HepG2 (cell line): ENCODE data around the gene VDR. TPM values are rescaled to one million over a fixed set of nuclear protein-coding genes. Genes with fewer than 3 reads are reported as not detected.

Source experiments
- ATAC-seq: fragments of 200-7000 bp; cut with Tn5 transposase; 3 replicates; pipeline ENCODE4 v1.9.1; 2020; ENCODE audit warnings: mild to moderate bottlenecking, moderate library complexity
- BruUV-seq: library from RNA; stranded (reverse); fragments of 400-500 nt; replicated peaks from 2 replicates; lab custom pipeline; 2021; lab: Mats Ljungman, UMichigan
- CTCF ChIA-PET: fragments of 300-600 bp; formaldehyde crosslinking; extraction: SDS; loops from one replicate; lab custom pipeline; 2021; ENCODE audit warnings: low total read pairs, inconsistent platforms, low intra/inter-chr PET ratio; lab: Yijun Ruan, JAX
- POLR2A ChIA-PET: fragments of 350-600 bp; sonication (Branson Sonifier 250); formaldehyde crosslinking; loops from one replicate; lab custom pipeline; 2020; ENCODE audit warnings: antibody characterized with exemption, inconsistent platforms; lab: Yijun Ruan, JAX
- DNase-seq: peaks from one replicate; pipeline ENCODE4 v3.0.0-alpha.2; 2015; ENCODE audit warnings: low spot score
- FAIRE-seq: peaks from 3 replicates; lab custom pipeline; 2011; peaks lifted over from hg19 to GRCh38; lab: Jason Lieb, UNC
- H2AFZ ChIP-seq: one replicate; pipeline ENCODE4 v1.6.1; 2011; ENCODE audit warnings: low read length, inconsistent platforms
- H3K27ac ChIP-seq: fragments of 300-600 bp; 3 replicates; pipeline ENCODE4 v1.8.0; 2011; ENCODE audit warnings: mixed run types, mild to moderate bottlenecking, mixed read lengths, low read length, inconsistent platforms; ENCODE audit not compliant: insufficient read depth; ENCODE audit errors: extremely low read length
- H3K27me3 ChIP-seq, 2 experiments: fragments of 200-600 bp in 1 of 2; 2 replicates in 1 of 2; 3 replicates in 1 of 2; pipeline versions ENCODE4 v1.6.0 to v1.8.0; 2011; ENCODE audit warnings: low read length in 2 of 2, mild to moderate bottlenecking in 2 of 2, moderate library complexity in 2 of 2, inconsistent platforms in 1 of 2; ENCODE audit not compliant: insufficient read depth in 2 of 2, control insufficient read depth in 1 of 2
- H3K36me3 ChIP-seq, 2 experiments: fragments of 200-600 bp in 1 of 2; replicated peaks in 1 of 2; 2 replicates in 1 of 2; 3 replicates in 1 of 2; pipeline versions ENCODE4 v1.5.1 to v1.8.0; 2011; ENCODE audit warnings: low read length in 2 of 2, inconsistent platforms in 1 of 2; ENCODE audit not compliant: insufficient read depth in 2 of 2, control insufficient read depth in 1 of 2
- H3K4me1 ChIP-seq: 2 replicates; pipeline ENCODE4 v1.5.1; 2012; ENCODE audit warnings: low read length, inconsistent platforms; ENCODE audit not compliant: insufficient read depth
- H3K4me2 ChIP-seq: 2 replicates; pipeline ENCODE4 v1.6.0; 2011; ENCODE audit warnings: low read depth, low read length, inconsistent platforms
- H3K4me3 ChIP-seq, 3 experiments: fragments of 200-600 bp in 1 of 3; sonication (generic), shearing (Covaris generic) in 1 of 3; replicated peaks in 1 of 3; 2 replicates each; pipeline ENCODE4 v1.5.1; 2011 to 2016; ENCODE audit warnings: low read length in 3 of 3, inconsistent platforms in 2 of 3, low read depth in 2 of 3, mild to moderate bottlenecking in 2 of 3, control low read depth in 1 of 3, mixed read lengths in 1 of 3; ENCODE audit not compliant: insufficient read depth in 1 of 3
- H3K79me2 ChIP-seq: one replicate; pipeline ENCODE4 v1.6.1; 2011; ENCODE audit warnings: low read length, inconsistent platforms; ENCODE audit not compliant: insufficient read depth
- H3K9ac ChIP-seq: 2 replicates; pipeline ENCODE4 v1.6.0; 2011; ENCODE audit warnings: mild to moderate bottlenecking, low read depth, low read length, inconsistent platforms; ENCODE audit not compliant: insufficient read depth
- H3K9me3 ChIP-seq: 2 replicates; pipeline ENCODE4 v1.5.1; 2012; ENCODE audit warnings: mild to moderate bottlenecking, low read length
- H4K20me1 ChIP-seq: 2 replicates; pipeline ENCODE4 v1.6.0; 2011; ENCODE audit warnings: inconsistent platforms, mild to moderate bottlenecking, low read length, moderate library complexity; ENCODE audit not compliant: insufficient read depth
- CEBPB ChIP-seq: IDR thresholded peaks from 2 replicates; pipeline ENCODE4 v1.6.1; 2011; ENCODE audit warnings: low read depth, low read length, improper control_type of control experiment, borderline replicate concordance
- E2F2 ChIP-seq: sonication (generic); formaldehyde crosslinking; IDR thresholded peaks from 2 replicates; pipeline ENCODE4 v1.4.0; 2020; ENCODE audit warnings: missing genetic modification reagents, borderline replicate concordance
- RARA ChIP-seq: IDR thresholded peaks from 2 replicates; pipeline ENCODE4 v1.6.1; 2016; ENCODE audit warnings: missing genetic modification reagents, missing compliant biosample characterization
- THAP8 ChIP-seq: sonication (generic); formaldehyde crosslinking; IDR thresholded peaks from 2 replicates; pipeline ENCODE4 v1.5.1; 2020; ENCODE audit warnings: missing genetic modification reagents, mild to moderate bottlenecking, borderline replicate concordance
- TIGD3 ChIP-seq: sonication (generic); formaldehyde crosslinking; IDR thresholded peaks from 2 replicates; pipeline ENCODE4 v1.5.1; 2020; ENCODE audit warnings: mild to moderate bottlenecking, missing genetic modification reagents, borderline replicate concordance
- ZNF30 ChIP-seq: sonication (generic); formaldehyde crosslinking; IDR thresholded peaks from 2 replicates; pipeline ENCODE4 v1.5.0; 2020; ENCODE audit warnings: mild to moderate bottlenecking, missing genetic modification reagents
- ZNF703 ChIP-seq: sonication (generic); formaldehyde crosslinking; IDR thresholded peaks from 2 replicates; pipeline ENCODE4 v1.5.1; 2020; ENCODE audit warnings: missing genetic modification reagents, mild to moderate bottlenecking, moderate library complexity, borderline replicate concordance
- ZNF781 ChIP-seq: sonication (generic); formaldehyde crosslinking; IDR thresholded peaks from 2 replicates; pipeline ENCODE4 v1.5.1; 2020; ENCODE audit warnings: borderline replicate concordance, mild to moderate bottlenecking, missing genetic modification reagents; ENCODE audit errors: not compliant biosample characterization
- WGBS: methylation state at CpG from one replicate; pipeline ENCODE4 v1.1.6; 2017; ENCODE audit warnings: low lambda C conversion rate; 5-methylcytosine and 5-hydroxymethylcytosine counted together
- in situ Hi-C: cut with HindIII; loops from 2 replicates; pipeline ENCODE4 v1.10.0; 2017; ENCODE audit warnings: low pct_unique_long_range_greater_than_20kb; ENCODE audit not compliant: extremely low pct_ligation_motif_present
- intact Hi-C: fragments of 100-400 bp; cut with micrococcal nuclease; formaldehyde crosslinking; loops from one replicate; pipeline ENCODE4 v1.10.0; 2022; ENCODE audit not compliant: unreplicated experiment
- polyA plus RNA-seq, 8 experiments: library from polyadenylated mRNA; depleted of rRNA in 3 of 8; stranded (reverse) in 7 of 8; unstranded in 1 of 8; fragments of >200 nt; fragmentation: Illumina TruSeq in 4 of 8; extraction: Trizol in 4 of 8; gene quantifications; 2 replicates each; pipeline versions ENCODE4 v1.2.1 to v1.2.3, GENCODE V29; 2011 to 2016; ENCODE audit warnings: low read depth in 4 of 8, missing spikeins in 1 of 8, mixed read lengths in 1 of 8; ENCODE audit not compliant: insufficient read depth in 1 of 8
- total RNA-seq, 5 experiments: library from RNA; depleted of rRNA; stranded (reverse); fragments of >200 nt; fragmentation: Illumina TruSeq; extraction: Trizol; gene quantifications; 2 replicates each; pipeline ENCODE4 v1.2.3, GENCODE V29; 2016; ENCODE audit warnings: low read depth in 1 of 5

VDR gene
- total and polyA plus RNA-seq, 2 of the 13 experiments (the other 11 are each of a cell fraction or from before 2014, with no cell fraction given): 0.08 to 0.33 TPM

- no peaks in the 10 kb centered on the region for H3K36me3 ChIP-seq
- ChIA-PET CTCF (no interaction called here), POLR2A (no interaction called here)
- no peak overlapping the region for H3K9ac ChIP-seq
- no peak overlapping the region for H3K27ac ChIP-seq
- no peak for DNase-seq
- intact Hi-C loops: no loop called here
- no peaks in the 10 kb centered on the region for H3K9me3 ChIP-seq
- H3K4me3 ChIP-seq: no peak overlapping the region
- ATAC-seq: no peak
- peaks cover 46% of the 10 kb centered on the region for H3K4me1 ChIP-seq
- 0 out of 2 replicates have a peak overlapping the region, but pooled peaks have one; percentile 12 for H3K4me2 ChIP-seq
- H3K27me3 ChIP-seq: no peaks in the 10 kb centered on the region
- H3K79me2 ChIP-seq: no peaks in the 10 kb centered on the region
- no peak for FAIRE-seq
- WGBS: 24% methylated on average over 3 of the region's 3 CpGs
- TF ChIP-seq E2F2 (CRISPR knock-in tag) (no peak), ZNF703 (CRISPR knock-in tag) (no peak), RARA (no peak), TIGD3 (no peak), ZNF781 (no peak), THAP8 (no peak), ZNF30 (no peak), CEBPB (no peak)
- no peaks in the 10 kb centered on the region for H4K20me1 ChIP-seq
- in situ Hi-C loops: no loop called here
- no TSS peak for BruUV-seq
- no peak overlapping the region for H2AFZ ChIP-seq
Measured at GRCh38 chr12:47913081-47913480, 8.3 kb upstream of the VDR start.
